RKO (cell line): ENCODE data around the gene CAMSAP1.

Experiments used
- DNase-seq: peaks from one replicate; pipeline ENCODE4 v3.0.0-alpha.2; 2016; ENCODE audit warnings: low spot score

Gene CAMSAP1

DNA sequence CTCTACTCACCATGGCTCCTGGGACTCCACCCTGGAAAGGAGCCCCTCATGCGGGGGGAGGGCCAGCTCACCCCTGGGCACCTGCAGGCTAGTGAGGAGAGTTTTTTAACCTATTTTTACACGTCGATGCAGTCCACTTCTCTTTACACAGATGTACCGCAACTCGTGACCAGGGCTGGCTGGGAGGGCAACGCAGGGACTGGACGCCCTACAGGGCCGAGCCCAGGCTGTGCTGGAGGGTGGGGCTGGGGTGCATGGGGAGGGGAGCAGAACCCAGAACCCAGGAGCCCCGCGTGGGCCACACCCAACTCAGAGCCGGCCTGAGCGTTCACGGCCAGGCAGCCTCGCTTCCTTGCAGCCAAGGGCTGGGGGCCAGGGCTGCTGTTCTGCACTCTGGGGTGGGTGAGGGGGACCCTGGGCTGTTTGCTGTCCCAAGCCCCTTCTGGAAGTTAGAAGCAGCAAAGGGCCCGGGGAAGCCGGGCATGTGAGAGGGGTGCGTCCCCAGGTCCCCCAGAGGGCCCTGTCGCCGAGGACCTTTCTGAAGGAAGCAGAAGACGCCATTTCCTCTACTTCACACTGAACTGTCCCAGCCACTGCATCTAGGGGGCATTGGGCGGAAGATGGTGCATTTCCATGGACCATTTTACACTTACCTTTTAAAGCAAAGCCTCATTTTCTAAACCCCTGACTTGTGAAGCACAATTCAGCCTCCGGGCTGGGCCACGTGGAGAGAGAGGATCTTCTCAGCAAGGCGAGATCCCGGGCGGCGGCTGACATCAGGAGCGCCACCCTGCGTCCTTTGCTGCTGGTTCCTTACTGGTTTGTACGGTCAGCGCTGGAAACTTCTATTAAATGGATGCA lies 114.8 kb downstream of the CAMSAP1 start:
- DNase-seq, result no peak

DNA sequence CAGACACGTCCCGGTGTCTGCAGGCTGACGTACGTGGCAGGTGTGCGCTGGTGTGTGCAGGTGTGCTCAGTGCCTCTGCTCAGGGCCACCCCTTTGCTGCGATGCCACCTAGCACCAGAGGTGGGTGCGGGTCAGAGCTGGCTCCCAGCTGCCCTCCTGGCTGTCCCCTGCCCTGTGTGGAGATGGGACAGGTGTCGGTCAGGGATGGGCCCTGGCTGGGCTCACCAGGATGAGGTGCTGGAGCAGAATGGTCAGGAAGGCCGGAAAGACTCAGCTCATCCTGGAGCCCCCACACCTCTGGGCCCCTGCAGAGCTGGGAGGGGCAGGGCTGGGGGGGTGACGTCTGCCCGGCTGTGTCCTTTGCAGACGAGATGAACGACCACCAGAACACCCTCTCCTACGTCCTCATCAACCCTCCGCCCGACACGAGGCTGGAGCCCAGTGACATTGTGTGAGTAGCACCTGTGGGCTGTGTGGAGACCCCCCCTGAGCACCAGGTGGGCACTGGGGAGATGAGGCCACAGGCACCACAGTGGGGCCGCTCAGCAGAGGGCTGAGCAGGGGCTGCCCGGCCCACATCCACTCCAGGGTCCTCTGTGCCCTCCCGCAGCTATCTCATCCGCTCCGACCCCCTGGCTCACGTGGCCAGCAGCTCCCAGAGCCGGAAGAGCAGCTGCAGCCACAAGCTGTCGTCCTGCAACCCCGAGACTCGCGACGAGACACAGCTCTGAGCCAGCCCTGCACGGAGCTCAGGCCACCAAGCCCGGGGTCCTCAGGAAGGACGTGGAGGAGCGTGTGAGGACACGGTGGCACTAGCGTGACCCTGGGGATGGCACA lies 115.7 kb downstream of the CAMSAP1 start:
- DNase-seq, result no peak

DNA sequence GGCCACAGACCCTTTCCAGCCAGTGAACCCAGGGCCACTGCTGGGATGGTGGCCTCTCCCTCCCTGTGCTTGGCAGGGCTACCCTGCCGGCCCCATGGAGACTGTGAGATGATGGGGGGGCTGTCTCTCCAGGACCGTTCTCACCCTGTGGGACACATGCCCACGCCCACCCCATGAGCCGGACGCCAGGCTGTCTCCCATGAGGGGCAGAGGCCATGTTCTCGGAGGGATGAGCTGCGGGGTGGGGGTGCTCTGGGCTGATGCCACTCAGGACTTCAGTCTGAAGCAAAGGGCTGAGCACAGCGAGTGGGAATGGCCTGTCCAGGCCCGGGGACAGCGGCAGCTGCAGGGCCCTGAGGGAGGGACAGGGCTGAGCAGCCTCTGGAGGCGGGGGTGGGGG lies 116.5 kb downstream of the CAMSAP1 start:
- DNase-seq, result no peak

DNA sequence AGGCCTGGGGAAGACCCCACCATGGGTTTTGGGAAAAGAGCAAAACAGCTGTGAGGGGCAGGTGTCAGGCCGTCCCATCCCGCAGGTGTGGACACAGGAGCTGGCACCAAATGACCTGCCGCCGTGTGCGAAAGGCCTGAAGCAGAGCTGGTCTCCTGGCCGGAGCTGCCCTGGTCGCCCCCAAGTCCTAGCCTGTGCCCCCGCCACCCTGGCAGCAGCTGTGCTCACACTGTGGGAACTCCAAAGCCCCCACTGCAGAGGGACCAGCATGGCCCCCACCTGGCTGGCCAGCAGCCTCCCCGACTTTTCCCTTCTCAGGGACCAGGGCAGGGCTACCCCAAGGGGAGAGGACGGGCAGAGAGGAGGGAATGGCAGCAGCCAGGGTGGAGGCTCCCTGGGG lies 117.0 kb downstream of the CAMSAP1 start:
- DNase-seq, result no peak

DNA sequence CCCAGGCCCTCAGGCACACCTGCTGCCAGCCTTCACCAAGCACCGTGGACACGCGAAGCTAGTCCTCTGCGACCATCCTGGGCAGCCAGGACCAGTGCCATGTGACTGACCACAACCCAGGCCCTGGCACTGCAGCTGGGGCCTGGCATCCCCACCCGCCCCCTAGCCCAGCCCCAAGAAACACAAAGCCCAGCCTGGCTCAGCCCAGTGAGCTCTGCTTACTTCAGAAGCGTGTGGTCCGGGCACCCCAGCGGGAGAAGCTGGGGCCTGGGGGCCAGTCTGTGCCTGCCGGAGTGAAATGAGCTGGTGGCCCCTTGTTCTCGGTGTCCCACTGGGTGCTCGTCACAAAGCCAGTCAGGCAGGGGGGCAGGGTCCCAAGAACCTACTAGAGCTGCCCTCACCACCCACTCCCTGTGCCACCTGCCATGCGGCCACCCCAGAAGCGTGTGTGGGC lies 117.5 kb downstream of the CAMSAP1 start:
- DNase-seq, result no peak

DNA sequence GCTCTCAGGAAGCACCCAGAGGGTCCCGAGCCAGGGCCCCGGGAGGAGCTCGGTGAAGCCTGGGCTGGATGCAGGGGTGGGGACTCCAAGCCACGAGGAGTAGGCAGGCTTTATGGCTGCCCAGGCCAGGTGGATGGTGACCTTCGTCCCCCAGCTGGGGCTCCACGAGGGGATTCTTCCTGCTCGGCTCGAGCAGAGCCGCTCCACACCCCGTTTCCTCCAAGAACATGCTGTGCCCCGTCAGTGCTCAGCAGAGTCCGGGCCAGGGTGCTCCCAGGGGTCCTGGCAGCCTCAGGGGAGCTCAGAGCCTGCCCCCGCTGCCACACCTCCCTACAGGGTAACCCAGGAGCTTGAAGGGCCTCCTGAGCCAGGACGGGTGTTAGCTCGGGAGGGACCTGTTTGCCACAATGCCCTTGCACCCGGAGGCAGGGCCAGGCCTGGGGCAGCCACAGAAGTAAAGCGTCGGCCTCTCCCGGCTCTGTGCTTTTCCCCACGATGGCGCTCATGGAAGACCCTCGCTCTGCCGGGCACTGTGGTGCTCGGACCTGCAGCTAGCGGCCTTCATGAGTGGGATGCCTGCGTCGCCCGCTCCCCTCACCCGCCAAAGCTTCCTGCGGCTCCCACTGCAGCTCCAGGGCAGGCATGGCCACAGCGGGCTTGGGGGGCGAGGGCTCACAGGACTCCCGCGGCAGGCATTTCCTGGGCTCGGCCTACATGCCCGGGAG lies 118.6 kb downstream of the CAMSAP1 start:
- no peak for DNase-seq

DNA sequence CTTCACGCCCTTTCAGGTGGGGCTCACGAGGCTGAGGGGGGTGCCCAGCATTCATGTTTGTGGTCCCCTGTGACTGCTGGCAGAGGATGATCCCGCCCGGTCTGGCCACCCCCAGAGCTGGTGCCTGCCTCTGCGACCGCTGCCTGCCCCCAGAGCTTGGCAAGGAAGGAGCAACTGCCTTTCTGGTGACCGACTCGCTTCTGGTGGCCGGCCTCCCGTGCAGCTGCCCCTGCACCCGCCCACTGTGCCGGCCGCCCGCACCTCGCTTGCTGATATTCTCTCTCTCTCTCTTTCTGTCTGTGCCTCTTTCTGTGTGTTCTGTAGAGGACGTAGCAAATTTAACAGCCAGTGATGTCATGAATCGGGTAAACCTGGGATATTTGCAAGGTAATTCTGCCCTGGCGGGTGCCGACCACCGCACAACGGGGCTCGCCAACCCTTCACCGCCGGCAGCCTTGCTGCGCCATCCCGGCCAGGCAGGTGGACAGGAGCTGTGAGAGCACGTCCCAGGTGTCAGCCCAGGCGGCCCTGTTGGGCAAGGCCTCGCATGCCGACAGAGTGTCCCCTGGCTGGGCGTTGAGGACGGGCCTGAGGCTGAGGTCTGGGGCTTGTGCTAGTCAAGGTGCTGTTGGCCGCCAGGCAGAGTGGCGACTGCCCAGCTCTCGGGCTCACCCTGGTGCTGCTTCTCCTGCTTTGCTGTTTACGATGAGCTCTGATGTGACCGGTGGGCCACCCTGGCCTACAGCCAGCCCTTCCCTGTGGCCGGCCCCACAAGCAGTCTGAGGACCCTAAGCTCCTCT lies 119.4 kb downstream of the CAMSAP1 start:
- no peak for DNase-seq

DNA sequence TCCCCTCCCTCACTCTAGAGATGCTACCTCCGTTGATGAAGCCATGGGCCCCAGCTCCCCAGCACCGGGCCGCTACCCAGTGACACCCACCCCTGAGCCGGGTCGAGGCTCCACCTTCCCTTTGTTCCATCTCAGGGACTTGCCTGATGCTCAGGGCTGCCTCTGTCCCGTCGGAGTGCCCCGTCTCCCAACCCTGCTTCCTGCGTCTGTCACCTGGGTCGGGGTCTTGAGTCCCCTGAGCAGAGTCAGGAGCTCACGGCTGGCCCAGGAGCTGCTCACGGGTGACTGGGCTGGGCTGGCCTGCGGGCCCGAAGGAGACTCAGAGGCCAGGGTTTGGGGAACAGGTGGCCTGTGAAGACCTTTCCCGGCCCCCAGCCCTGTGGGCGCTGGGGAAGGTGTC lies 120.0 kb downstream of the CAMSAP1 start:
- DNase-seq, result no peak

DNA sequence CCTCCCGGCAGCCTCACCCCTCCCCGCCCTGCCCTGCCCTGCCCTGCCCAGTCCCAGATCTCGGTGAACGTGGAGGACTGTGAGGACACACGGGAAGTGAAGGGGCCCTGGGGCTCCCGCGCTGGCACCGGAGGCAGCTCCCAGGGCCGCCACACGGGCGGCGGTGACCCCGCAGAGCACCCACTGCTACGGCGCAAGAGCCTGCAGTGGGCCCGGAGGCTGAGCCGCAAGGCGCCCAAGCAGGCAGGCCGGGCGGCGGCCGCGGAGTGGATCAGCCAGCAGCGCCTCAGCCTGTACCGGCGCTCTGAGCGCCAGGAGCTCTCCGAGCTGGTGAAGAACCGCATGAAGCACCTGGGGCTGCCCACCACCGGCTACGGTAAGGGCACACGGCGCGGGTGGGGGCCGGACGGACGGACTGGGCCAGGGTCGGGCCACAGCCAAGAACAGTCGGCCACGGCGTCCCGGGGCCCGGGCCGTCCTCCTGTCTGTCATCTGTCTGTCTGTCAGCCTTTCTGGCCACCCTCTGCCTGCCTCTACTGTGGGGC lies 121.1 kb downstream of the CAMSAP1 start:
- DNase-seq, result no peak

DNA sequence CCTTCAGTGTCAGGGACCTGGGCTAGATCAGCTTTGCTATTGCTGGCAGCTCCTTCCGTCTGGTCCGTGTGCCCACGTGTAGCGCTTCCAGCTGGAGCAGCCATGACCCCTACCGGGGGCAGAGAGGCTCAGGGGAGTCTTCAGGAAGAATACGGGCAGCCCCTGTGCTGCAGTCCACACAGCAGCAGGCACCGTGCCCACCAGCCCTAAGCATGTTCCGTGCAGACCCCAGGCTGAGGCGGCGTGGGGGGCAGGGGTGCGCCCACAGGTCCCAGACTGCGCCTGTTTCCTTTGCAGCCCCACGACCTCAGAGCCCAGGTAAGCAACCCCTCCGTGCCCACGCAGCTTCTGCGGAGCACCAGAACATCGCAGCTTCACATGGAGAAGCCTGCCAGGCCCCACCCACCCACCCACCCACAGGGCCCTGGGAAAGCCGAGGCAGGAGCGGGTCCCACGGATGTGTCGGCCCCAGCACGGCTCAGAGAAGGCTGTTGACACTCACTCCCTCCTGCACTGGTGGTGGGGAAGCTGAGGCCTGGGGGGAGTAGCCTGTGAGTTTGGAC lies 122.3 kb downstream of the CAMSAP1 start:
- DNase-seq, result no peak

DNA sequence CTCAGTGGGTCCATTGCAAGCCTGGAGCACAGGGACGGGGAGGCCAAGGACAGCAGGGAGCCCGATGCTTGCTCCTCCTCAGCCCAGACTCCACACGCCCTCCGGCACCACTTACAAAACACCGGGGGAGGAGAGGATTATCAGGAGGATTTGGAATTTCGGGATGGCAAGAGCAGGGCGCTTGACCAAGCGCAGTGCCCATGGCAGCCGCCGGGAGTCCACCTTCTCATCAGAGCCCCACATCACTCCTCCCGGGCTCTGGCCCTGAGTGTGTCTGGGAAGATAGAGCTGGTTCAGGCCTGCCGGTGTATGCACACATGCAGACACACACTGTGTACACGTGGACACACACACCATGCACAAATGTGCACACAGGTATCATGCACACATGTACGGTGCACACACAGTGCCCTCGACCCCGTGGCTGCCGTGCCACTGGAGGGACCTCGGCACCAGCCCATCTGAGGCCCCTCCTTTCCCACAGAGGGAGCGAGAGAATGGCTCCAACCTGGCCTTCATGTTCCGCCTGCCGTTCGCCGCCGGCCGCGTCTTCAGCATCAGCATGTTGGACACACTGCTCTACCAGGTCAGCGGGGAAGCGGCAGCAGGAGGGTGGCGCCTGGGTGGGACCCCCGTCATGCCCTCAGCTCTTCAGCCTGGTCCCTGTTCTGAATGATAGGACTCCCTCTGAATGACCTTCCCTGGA lies 123.7 kb downstream of the CAMSAP1 start:
- peak; percentile 27 for DNase-seq

DNA sequence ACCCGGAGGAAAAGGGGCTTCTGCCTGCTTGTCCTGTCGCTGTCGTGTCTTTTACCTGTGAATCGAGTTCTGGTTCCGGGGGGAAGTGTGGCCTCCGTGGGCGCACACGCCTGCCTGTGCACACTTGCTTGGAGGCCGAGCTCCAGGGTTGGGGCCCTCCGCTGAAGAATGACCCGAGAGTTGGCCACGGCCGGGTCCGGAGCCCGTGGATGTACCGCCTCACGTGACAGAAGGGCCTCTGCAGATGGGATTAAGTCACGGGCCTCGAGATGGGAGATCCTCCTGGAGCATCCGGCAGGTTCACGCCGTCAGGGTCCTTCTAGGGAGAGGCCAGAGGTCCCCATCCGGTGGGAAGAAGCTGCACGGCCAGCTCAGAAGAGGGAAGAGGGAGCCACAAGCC lies 124.4 kb downstream of the CAMSAP1 start:
- no peak for DNase-seq

DNA sequence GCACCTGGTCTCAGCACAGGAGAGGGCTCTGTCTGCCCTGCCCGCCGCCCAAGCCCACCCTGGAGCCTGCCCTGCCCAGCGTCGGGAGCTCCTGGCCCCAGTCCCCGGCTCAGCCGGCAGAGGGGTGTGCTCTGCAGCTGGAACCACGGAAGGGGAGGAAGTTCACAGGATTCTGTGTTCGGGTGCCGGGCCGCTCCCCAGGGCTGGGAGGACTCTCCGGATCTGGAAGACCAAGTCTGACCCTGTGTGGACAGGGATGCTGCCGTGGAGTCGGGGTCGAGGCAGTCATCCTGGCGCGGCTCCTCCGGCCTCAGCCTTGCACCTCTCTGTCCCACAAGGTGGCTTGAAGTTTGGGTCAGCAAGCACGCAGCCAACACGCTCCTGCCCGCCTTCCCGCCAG lies 126.7 kb downstream of the CAMSAP1 start:
- no peak for DNase-seq

DNA sequence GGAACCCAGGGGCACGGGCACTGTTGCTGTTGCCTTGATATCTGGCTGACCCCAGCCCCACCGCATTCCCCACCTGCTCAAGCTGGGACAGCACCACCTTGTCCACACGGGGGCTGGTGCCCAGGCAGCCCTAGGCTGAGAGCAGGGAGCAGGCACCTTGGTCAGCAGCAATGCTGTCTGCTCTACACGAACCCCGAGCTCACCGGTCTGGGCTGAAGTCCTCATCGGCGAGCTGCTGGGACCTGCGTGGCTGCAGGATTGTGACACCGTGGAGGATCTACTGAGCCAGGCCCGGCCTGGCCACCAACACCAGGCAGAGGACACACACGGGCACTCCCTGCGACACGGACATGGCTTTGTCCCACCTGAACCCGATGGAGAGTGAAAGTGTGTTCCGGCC lies 127.3 kb downstream of the CAMSAP1 start:
- DNase-seq, result no peak

DNA sequence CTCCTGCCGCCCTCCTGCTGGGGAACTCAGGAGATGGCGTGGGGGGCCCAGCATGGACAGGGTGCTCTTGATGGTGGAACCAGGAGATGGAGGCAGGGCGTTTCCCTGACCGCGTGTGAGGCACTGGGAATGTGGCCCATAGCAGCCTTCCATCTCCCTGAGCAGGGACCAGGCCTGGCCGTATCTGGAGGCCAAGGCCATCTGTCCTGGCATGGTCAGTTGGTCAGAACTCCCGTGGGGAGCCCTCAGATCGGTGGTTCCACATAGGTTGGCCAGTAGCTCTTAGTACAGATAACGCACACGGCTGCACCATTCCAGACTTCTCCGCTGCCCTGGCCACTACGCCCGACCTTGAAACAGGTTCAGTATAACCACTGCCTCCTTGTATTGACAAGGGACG lies 127.8 kb downstream of the CAMSAP1 start:
- DNase-seq, result no peak

DNA sequence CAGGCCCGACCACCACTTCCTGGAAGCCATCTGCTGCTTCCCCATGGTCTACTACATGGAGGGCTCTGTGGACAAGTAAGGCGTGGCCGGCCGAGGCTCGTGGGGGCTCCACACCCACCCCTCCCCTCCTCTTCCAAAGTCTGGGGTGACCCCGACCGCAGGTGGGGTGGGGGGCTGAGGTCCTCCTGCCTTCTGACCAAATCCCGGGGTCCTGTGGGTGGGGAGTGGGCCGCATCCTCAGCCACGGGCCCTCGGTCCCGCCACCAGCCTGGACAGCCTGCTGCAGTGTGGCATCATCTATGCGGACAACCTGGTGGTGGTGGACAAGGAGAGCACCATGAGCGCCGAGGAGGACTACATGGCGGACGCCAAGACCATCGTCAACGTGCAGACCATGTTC lies 128.9 kb downstream of the CAMSAP1 start:
- DNase-seq, result no peak

DNA sequence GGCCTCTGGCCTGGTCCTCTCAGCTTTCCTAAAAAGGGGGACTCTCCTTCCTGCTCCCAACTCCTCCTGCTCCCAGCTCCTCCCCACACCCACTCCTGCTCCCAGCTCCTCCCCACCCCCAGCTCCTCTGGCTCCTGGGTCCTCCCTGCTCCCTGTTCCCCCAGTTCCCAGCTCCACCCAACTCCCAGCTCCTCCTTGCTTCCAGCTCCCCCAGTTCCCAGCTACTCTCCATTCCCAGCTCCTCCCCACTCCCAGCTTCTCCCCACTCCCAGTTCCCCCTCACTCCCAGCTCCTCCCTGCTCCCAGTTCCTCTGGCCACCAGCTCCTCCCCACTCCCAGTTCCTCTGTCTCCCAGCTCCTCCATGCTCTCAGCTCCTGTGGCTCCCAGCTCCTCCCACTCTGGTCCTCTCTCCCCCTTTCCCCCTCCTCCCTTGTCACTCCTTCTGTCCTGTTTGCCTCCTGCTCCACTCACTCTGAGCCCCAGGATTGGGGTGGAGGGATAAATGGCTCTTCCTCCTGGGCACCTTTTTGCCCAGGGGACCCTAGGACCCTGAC lies 129.6 kb downstream of the CAMSAP1 start:
- no peak for DNase-seq

DNA sequence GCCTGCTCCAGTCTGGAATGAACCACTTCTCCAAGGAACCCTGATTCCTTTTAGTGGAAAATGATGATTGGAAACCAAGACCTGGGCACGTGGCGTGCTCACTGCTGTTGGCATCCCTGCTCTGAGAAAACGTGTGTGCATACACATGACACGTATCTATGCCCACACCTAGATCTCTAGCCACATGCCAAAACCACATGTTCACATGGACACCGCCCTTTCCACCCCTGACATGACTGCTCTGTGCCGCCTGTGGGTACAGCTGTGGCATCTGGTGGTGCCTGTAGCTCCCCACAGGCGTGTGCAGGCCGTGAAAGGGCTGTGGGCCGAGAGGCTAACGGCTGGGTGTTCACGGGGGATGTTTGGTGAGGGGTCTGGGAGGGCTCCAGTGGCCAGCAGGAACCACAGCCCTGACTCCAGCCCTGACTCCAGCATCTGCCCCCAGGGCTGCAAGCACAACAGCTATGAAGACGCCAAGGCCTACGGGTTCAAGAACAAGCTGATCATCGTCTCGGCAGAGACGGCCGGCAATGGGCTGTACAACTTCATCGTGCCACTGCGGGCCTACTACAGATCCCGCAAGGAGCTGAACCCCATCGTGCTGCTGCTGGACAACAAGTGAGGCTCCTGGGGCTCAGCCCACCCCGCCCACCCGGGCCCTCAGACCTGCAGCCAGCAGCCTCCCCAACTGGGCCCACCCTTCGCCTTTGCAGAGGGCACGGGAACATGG lies 130.3 kb downstream of the CAMSAP1 start:
- DNase-seq, result no peak

DNA sequence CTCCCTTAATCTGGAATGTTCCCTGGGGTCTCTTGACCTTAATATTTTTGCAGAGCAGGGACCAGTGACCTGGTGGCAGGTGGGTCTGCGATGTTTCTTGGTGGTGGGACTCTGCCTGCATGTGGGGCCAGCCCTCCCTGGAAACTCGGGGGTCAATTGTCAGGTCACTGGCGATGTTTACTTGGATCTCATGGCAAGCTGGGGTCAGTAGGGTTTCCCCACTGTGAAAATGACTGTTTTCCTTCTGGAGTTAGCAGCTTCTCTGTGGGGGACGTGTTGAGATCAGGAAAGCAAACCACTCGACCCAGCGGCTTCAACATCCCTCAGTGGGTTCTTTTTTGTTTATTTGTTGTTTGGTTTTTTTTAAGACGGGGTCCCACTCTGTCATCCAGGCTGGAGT lies 131.4 kb downstream of the CAMSAP1 start:
- no peak for DNase-seq
